Measurements from ENCODE around the gene APBB2.

The APBB2 gene

GRCh38 chr4:41185614-41186592, 28.4 kb downstream of the APBB2 start:
- DNase-seq: no peak

GRCh38 chr4:41184009-41184408, 30.3 kb downstream of the APBB2 start:
- DNase-seq: no peak

- no peak for DNase-seq
Observed at GRCh38 chr4:41183021-41183553, 31.3 kb downstream of the APBB2 start.

GRCh38 chr4:41181037-41181436, 33.3 kb downstream of the APBB2 start:
- no peak for DNase-seq

- no peak for DNase-seq
Observed at GRCh38 chr4:41179498-41180195, 34.7 kb downstream of the APBB2 start.

- peak in 2 of 4 experiments; percentile 2 to 10 for DNase-seq
Observed at GRCh38 chr4:41178372-41179370, 35.7 kb downstream of the APBB2 start.

- DNase-seq: no peak
Observed at GRCh38 chr4:41177016-41177415, 37.3 kb downstream of the APBB2 start.

GRCh38 chr4:41176340-41176739, 38.0 kb downstream of the APBB2 start:
- DNase-seq: no peak

GRCh38 chr4:41175794-41176193, 38.5 kb downstream of the APBB2 start:
- DNase-seq: no peak

GRCh38 chr4:41174444-41174843, 39.9 kb downstream of the APBB2 start:
- peak in 2 of 4 experiments; percentile 6 to 8 for DNase-seq

- DNase-seq: peak in 3 of 4 experiments; percentile 8 to 43 (median 28)
Observed at GRCh38 chr4:41172786-41173185, 41.6 kb downstream of the APBB2 start.

- DNase-seq: no peak
Observed at GRCh38 chr4:41169256-41169800, 45.0 kb downstream of the APBB2 start.

GRCh38 chr4:41167191-41167590, 47.2 kb downstream of the APBB2 start:
- DNase-seq: no peak

- no peak for DNase-seq
Observed at GRCh38 chr4:41164405-41164804, 49.9 kb downstream of the APBB2 start.

GRCh38 chr4:41161355-41161754, 53.0 kb downstream of the APBB2 start:
- no peak for DNase-seq

- DNase-seq: no peak
Observed at GRCh38 chr4:41160856-41161255, 53.5 kb downstream of the APBB2 start.

GRCh38 chr4:41160012-41160789, 54.1 kb downstream of the APBB2 start:
- no peak for DNase-seq

GRCh38 chr4:41158756-41159155, 55.6 kb downstream of the APBB2 start:
- DNase-seq: no peak

GRCh38 chr4:41158274-41158673, 56.1 kb downstream of the APBB2 start:
- no peak for DNase-seq

- no peak for DNase-seq
Observed at GRCh38 chr4:41157009-41157408, 57.3 kb downstream of the APBB2 start.

- no peak for DNase-seq
Observed at GRCh38 chr4:41156574-41156973, 57.8 kb downstream of the APBB2 start.
